ENCODE measurements around the gene SLC23A2. TPM values are rescaled to one million over a fixed set of nuclear protein-coding genes. Genes with fewer than 3 reads are reported as not detected.

The SLC23A2 gene
- total RNA-seq, 4 donors from 2014 or later = 5.0 to 11.6 (median 7.9) TPM

- Histone ChIP-seq H3K4me1 (no peaks in the 10 kb centered on the region), H3K27ac (no peak overlapping the region), H3K27me3 (no peaks in the 10 kb centered on the region), H3K4me3 (no peak overlapping the region), H3K36me3 (no peaks in the 10 kb centered on the region), H3K9me3 (no peaks in the 10 kb centered on the region)
- in situ Hi-C loops (cut with MboI; ENCODE audit: low pct_ligation_motif_present in 1 of 4, low pct_unique_long_range_greater_than_20kb in 1 of 4, low sequenced_read_pairs in 3 of 4) (no loop called here), intact Hi-C loops (cut with DNase I; ENCODE audit: low total_unique reads) (no loop called here)
- TF ChIP-seq EP300 (IDR thresholded peaks at IDR 0.05; ENCODE audit: low read depth) = no peak
- TF ChIP-seq POLR2AphosphoS5 (IDR thresholded peaks at IDR 0.05) = no peak
- no peak for TF ChIP-seq POLR2A (IDR thresholded peaks at IDR 0.05)
- TF ChIP-seq CTCF (IDR thresholded peaks at IDR 0.05) = no peak
- no peak for DNase-seq
- 37 to 44% methylated on average over 2 of the region's 2 CpGs for WGBS, 2 donors (ENCODE audit: low coverage in 1 of 2)
These were observed 170.6 kb downstream of the SLC23A2 start for GRCh38 chr20:4830696-4831095.

GRCh38 chr20:4830259-4830658, 171.1 kb downstream of the SLC23A2 start:
- in situ Hi-C loops (cut with MboI; ENCODE audit: low pct_ligation_motif_present in 1 of 4, low pct_unique_long_range_greater_than_20kb in 1 of 4, low sequenced_read_pairs in 3 of 4) (no loop called here), intact Hi-C loops (cut with DNase I; ENCODE audit: low total_unique reads) (no loop called here)
- no peaks in the 10 kb centered on the region for H3K9me3 ChIP-seq
- no peak for TF ChIP-seq CTCF (IDR thresholded peaks at IDR 0.05)
- TF ChIP-seq POLR2A (IDR thresholded peaks at IDR 0.05) = no peak
- no peak for TF ChIP-seq POLR2AphosphoS5 (IDR thresholded peaks at IDR 0.05)
- no peak for TF ChIP-seq EP300 (IDR thresholded peaks at IDR 0.05; ENCODE audit: low read depth)
- 77% methylated on average over 3 of the region's 3 CpGs; no CpG with 5 or more reads in 1 of the 2 donors for WGBS, 2 donors (ENCODE audit: low coverage in 1 of 2)
- H3K36me3 ChIP-seq = no peaks in the 10 kb centered on the region
- no peak overlapping the region for H3K27ac ChIP-seq
- DNase-seq = no peak
- H3K4me3 ChIP-seq = no peak overlapping the region
- no peaks in the 10 kb centered on the region for H3K27me3 ChIP-seq
- no peaks in the 10 kb centered on the region for H3K4me1 ChIP-seq

DNA sequence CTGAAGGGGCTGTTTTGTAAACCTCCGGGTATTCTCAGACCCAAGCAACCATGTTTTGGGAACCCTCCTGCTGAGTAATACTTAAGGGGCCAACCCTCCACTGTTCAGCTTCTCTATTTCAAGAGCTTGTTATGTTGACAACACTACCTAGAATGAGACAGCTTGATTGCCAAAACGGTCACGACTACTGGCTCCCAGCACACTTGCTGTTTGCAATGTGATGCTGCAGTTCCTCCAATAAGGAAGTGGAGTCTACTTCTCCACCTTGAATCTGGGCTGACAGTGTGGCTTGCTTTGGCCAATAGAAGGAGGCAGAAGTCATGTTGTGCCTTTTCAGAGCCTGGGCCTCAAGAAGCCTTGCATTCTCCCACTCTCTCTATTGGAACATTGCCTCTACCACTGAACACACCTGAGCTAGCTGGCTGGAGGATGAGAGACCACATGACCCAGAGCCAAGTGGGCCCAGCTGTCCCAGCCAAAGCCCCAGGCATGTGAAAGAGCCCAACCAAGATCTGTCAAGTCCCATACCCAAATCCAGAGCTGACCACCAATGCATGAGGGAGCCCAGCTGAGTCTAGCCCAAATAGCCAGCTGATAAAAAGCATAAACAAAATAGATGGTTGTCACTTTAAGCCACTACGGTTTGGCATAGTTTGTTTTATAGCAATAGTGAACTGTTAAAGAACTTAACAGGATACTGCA, 171.6 kb downstream of the SLC23A2 start:
- WGBS, 2 donors (ENCODE audit: low coverage in 1 of 2) = 45 to 70% methylated on average over 2 to 4 of the region's 4 CpGs
- in situ Hi-C loops (cut with MboI; ENCODE audit: low pct_ligation_motif_present in 1 of 4, low pct_unique_long_range_greater_than_20kb in 1 of 4, low sequenced_read_pairs in 3 of 4) = no loop called here

More for the DNA sequence above, 171.6 kb downstream of the SLC23A2 start:
- H3K36me3 ChIP-seq = no peaks in the 10 kb centered on the region
- H3K4me3 ChIP-seq = no peak overlapping the region
- TF ChIP-seq CTCF (IDR thresholded peaks at IDR 0.05) (no peak), POLR2A (IDR thresholded peaks at IDR 0.05) (no peak), POLR2AphosphoS5 (IDR thresholded peaks at IDR 0.05) (no peak), EP300 (IDR thresholded peaks at IDR 0.05; ENCODE audit: low read depth) (no peak)
- intact Hi-C loops (cut with DNase I; ENCODE audit: low total_unique reads) = no loop called here
- DNase-seq = no peak
- H3K27ac ChIP-seq = no peak overlapping the region
- H3K4me1 ChIP-seq = no peaks in the 10 kb centered on the region
- H3K9me3 ChIP-seq = no peaks in the 10 kb centered on the region
- no peaks in the 10 kb centered on the region for H3K27me3 ChIP-seq
